OCI-LY7 (cell line): Measurements from ENCODE around the gene EVX2. TPM values are rescaled to one million over a fixed set of nuclear protein-coding genes. Genes with fewer than 3 reads are reported as not detected.

ENCODE experiments used
- BruUV-seq: library from RNA; stranded (reverse); fragments of 400-500 nt; replicated peaks from 2 replicates; lab custom pipeline; 2021; lab: Mats Ljungman, UMichigan
- CTCF ChIA-PET: fragments of 300-600 bp; sonication (Branson Sonifier 250); formaldehyde crosslinking; loops from one replicate; lab custom pipeline; 2022; ENCODE audit warnings: antibody characterized with exemption; ENCODE audit not compliant: unreplicated experiment; lab: Charles Lee
- POLR2A ChIA-PET: fragments of 300-600 bp; sonication (Branson Sonifier 250); formaldehyde crosslinking; loops from one replicate; lab custom pipeline; 2022; ENCODE audit warnings: antibody characterized with exemption; lab: Charles Lee
- DNase-seq: peaks from one replicate; pipeline ENCODE4 v3.0.0-alpha.2; 2015; ENCODE audit warnings: low spot score
- H2AFZ ChIP-seq: fragments of 200-600 bp; sonication (generic), shearing (Covaris generic); 2 replicates; pipeline ENCODE4 v1.6.1; 2014; ENCODE audit warnings: mild to moderate bottlenecking, antibody characterized with exemption, low read length, moderate library complexity
- H3K27ac ChIP-seq: fragments of 200-600 bp; sonication (generic); 2 replicates; pipeline ENCODE4 v1.5.1; 2014; ENCODE audit warnings: mixed run types, low read depth, mild to moderate bottlenecking, moderate library complexity, low read length, inconsistent platforms; ENCODE audit not compliant: poor library complexity, severe bottlenecking
- H3K36me3 ChIP-seq: fragments of 200-600 bp; sonication (generic); 2 replicates; pipeline ENCODE4 v1.6.1; 2014; ENCODE audit warnings: mild to moderate bottlenecking, antibody characterized with exemption, low read length, moderate library complexity, mixed read lengths; ENCODE audit not compliant: insufficient read depth
- H3K4me1 ChIP-seq: fragments of 200-600 bp; sonication (generic); 2 replicates; pipeline ENCODE4 v1.5.1; 2014; ENCODE audit warnings: mild to moderate bottlenecking, low read length; ENCODE audit not compliant: insufficient read depth, poor library complexity, severe bottlenecking
- H3K4me2 ChIP-seq: fragments of 200-600 bp; sonication (generic); 2 replicates; pipeline ENCODE4 v1.6.1; 2014; ENCODE audit warnings: mild to moderate bottlenecking, low read length
- H3K4me3 ChIP-seq: fragments of 200-600 bp; sonication (generic); 2 replicates; pipeline ENCODE4 v1.5.1; 2014; ENCODE audit warnings: mild to moderate bottlenecking, low read depth, low read length; ENCODE audit not compliant: poor library complexity, severe bottlenecking
- H3K79me2 ChIP-seq: fragments of 200-600 bp; sonication (generic); 2 replicates; pipeline ENCODE4 v1.6.1; 2016; ENCODE audit warnings: low read depth, mild to moderate bottlenecking, low read length, moderate library complexity, mixed read lengths; ENCODE audit not compliant: insufficient read depth
- H3K9me2 ChIP-seq: fragments of 200-600 bp; sonication (generic); 2 replicates; pipeline ENCODE4 v1.6.1; 2016; ENCODE audit warnings: mild to moderate bottlenecking, low read length, mixed read lengths; ENCODE audit not compliant: insufficient read depth
- H3K9me3 ChIP-seq: fragments of 200-600 bp; sonication (generic); 2 replicates; pipeline ENCODE4 v1.6.1; 2014; ENCODE audit warnings: mild to moderate bottlenecking, mixed run types, low read length, mixed read lengths
- H4K20me1 ChIP-seq: fragments of 200-600 bp; sonication (generic); 2 replicates; pipeline ENCODE4 v1.6.1; 2014; ENCODE audit warnings: mild to moderate bottlenecking, antibody characterized with exemption, low read length, moderate library complexity, mixed read lengths; ENCODE audit not compliant: insufficient read depth
- CTCF ChIP-seq: fragments of 200-600 bp; sonication (generic); conservative IDR thresholded peaks from 2 replicates; pipeline ENCODE4 v1.5.1; 2014; ENCODE audit warnings: mild to moderate bottlenecking, antibody characterized with exemption, low read length, moderate library complexity, mixed read lengths
- EZH2phosphoT487 ChIP-seq: fragments of 200-600 bp; sonication (generic); IDR thresholded peaks from 2 replicates; pipeline ENCODE4 v1.6.1; 2018; ENCODE audit warnings: low read depth, borderline replicate concordance, mild to moderate bottlenecking, mixed run types, antibody characterized with exemption, low read length, moderate library complexity, mixed read lengths
- intact Hi-C: fragments of 100-400 bp; cut with micrococcal nuclease; formaldehyde crosslinking; loops from one replicate; pipeline ENCODE4 v1.10.0; 2022; ENCODE audit not compliant: unreplicated experiment
- total RNA-seq, 2 experiments: library from RNA; depleted of rRNA in 1 of 2; stranded (reverse); fragments of >200 nt in 1 of 2; shearing (Covaris generic) in 1 of 2; gene quantifications; 2 replicates each; pipeline ENCODE4 v1.2.3, GENCODE V29; 2014 to 2022

Gene EVX2
- total RNA-seq, 2 experiments from 2014 or later = not detected

DNA sequence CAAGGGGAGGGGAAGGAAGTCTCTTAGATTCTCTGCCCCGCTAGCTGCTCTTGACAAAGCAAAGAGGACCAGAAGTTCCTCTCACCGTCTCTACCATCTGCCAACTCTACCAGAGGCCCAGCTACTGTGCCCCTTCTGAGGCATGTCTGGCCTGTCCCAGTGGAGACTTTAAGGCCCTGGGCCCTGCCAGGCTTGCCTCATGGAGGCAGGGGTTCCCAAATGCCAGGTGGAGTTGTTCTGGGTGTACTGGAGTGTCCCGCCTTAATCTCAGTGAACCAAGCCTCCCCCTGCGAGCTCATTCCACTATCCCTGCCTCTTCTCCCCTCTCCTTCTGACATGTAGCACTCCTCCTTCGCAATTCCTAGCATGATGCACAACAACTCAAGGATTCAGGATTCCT lies 18.1 kb upstream of the EVX2 start:
- H2AFZ ChIP-seq = no peak overlapping the region
- H3K9me2 ChIP-seq = no peaks in the 10 kb centered on the region
- no peaks in the 10 kb centered on the region for H4K20me1 ChIP-seq
- no peak overlapping the region for H3K4me3 ChIP-seq
- H3K4me1 ChIP-seq = peaks cover 7% of the 10 kb centered on the region
- no peaks in the 10 kb centered on the region for H3K36me3 ChIP-seq
- no peak overlapping the region for H3K27ac ChIP-seq
- POLR2A ChIA-PET = interaction anchor here (0.6 kb wide), 1 partner anchor 496 kb away, joined by 3 read pairs; no protein-coding TSS in a partner anchor
- H3K4me2 ChIP-seq = no peak overlapping the region
- BruUV-seq = no TSS peak
- TF ChIP-seq EZH2phosphoT487 = no peak
- no peak for TF ChIP-seq CTCF
- CTCF ChIA-PET = no interaction called here
- no peaks in the 10 kb centered on the region for H3K9me3 ChIP-seq
- DNase-seq = no peak
- no peaks in the 10 kb centered on the region for H3K79me2 ChIP-seq
- intact Hi-C loops = no loop called here

- H3K79me2 ChIP-seq = no peaks in the 10 kb centered on the region
- ChIA-PET CTCF (no interaction called here), POLR2A (interaction anchor here (0.6 kb wide), 1 partner anchor 496 kb away, joined by 3 read pairs; no protein-coding TSS in a partner anchor)
- H3K4me3 ChIP-seq = no peak overlapping the region
- TF ChIP-seq EZH2phosphoT487 (no peak), CTCF (no peak)
- no TSS peak for BruUV-seq
- H4K20me1 ChIP-seq = no peaks in the 10 kb centered on the region
- no peaks in the 10 kb centered on the region for H3K9me2 ChIP-seq
- no peak overlapping the region for H3K27ac ChIP-seq
- H3K36me3 ChIP-seq = no peaks in the 10 kb centered on the region
- no peak overlapping the region for H2AFZ ChIP-seq
- no peaks in the 10 kb centered on the region for H3K9me3 ChIP-seq
- peaks cover 12% of the 10 kb centered on the region for H3K4me1 ChIP-seq
- DNase-seq = no peak
- intact Hi-C loops = no loop called here
- no peak overlapping the region for H3K4me2 ChIP-seq
Observed at GRCh38 chr2:176101216-176101830, 17.6 kb upstream of the EVX2 start.

- Histone ChIP-seq H3K79me2 (no peaks in the 10 kb centered on the region), H3K27ac (no peak overlapping the region), H3K9me3 (no peaks in the 10 kb centered on the region), H3K4me1 (peaks cover 14% of the 10 kb centered on the region), H3K9me2 (no peaks in the 10 kb centered on the region), H4K20me1 (no peaks in the 10 kb centered on the region), H3K36me3 (no peaks in the 10 kb centered on the region), H2AFZ (no peak overlapping the region), H3K4me3 (no peak overlapping the region), H3K4me2 (no peak overlapping the region)
- ChIA-PET CTCF (no interaction called here), POLR2A (no interaction called here)
- intact Hi-C loops = no loop called here
- BruUV-seq = no TSS peak
- DNase-seq = no peak
- TF ChIP-seq CTCF (no peak), EZH2phosphoT487 (no peak)
Observed at GRCh38 chr2:176100547-176101140, 16.9 kb upstream of the EVX2 start.
